ENCODE measurements around the gene PTPRR. TPM values are rescaled to one million over a fixed set of nuclear protein-coding genes. Genes with fewer than 3 reads are reported as not detected.

PTPRR gene
- total and polyA plus RNA-seq, 8 donors: 0.45 to 11.1 (median 3.9) TPM; not detected in 2

DNA sequence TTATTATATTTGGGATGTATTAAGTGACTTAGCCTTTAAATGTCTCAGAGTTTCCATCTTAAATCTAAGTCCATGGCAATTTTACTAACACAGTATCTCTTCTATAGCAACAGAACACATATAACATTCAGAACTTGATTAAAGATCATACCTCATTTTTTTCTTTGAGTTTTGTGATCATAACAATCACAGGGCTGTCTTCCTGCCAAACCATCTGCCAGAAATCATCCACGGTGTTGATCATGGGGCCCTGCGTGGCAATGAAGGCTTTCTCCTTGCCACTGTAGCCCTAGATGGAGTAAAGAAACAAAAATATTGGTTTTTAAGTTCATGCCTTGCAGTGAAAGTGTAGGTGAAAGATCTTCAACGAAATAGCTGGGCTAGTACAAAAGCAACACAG is 236.6 kb downstream of the PTPRR start:
- WGBS, 5 donors: 78 to 87% (median 84%) methylated on average over 3 of the region's 3 CpGs
- DNase-seq: no peak

DNA sequence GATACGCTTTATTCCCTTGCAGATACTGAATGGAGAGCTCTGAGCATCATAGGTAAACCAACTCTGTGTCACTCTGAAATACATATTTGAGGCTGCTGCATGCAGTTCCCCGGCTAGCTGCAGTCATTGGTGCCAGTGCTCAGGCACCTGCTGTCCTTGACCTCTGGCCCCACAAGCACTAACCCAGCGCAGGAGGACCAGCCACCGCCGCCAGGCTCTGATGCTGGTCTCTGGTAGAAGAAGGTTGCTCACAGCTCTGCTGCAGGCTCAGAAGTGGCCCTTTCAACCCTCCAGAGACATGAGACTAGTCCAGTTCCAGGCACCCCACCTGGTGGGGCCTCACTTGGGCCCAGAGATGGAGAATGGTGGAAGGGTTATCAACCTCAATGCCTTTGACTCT is 248.8 kb downstream of the PTPRR start:
- WGBS, 5 donors: 88 to 94% (median 91%) methylated on average over 5 of the region's 5 CpGs
- DNase-seq: no peak

More for the DNA sequence above, 236.6 kb downstream of the PTPRR start:
- Histone ChIP-seq H3K9me3 (no peaks in the 10 kb centered on the region), H3K36me3 (no peaks in the 10 kb centered on the region), H3K27me3 (peaks cover 0 to 5% (median 0%) of the 10 kb centered on the region in 3 donors), H3K27ac (no peak overlapping the region), H3K4me3 (no peak overlapping the region), H3K4me1 (no peaks in the 10 kb centered on the region)
- intact Hi-C loops (cut with DNase I; ENCODE audit: low total_unique reads): no loop called here
- TF ChIP-seq, protein P1, sequence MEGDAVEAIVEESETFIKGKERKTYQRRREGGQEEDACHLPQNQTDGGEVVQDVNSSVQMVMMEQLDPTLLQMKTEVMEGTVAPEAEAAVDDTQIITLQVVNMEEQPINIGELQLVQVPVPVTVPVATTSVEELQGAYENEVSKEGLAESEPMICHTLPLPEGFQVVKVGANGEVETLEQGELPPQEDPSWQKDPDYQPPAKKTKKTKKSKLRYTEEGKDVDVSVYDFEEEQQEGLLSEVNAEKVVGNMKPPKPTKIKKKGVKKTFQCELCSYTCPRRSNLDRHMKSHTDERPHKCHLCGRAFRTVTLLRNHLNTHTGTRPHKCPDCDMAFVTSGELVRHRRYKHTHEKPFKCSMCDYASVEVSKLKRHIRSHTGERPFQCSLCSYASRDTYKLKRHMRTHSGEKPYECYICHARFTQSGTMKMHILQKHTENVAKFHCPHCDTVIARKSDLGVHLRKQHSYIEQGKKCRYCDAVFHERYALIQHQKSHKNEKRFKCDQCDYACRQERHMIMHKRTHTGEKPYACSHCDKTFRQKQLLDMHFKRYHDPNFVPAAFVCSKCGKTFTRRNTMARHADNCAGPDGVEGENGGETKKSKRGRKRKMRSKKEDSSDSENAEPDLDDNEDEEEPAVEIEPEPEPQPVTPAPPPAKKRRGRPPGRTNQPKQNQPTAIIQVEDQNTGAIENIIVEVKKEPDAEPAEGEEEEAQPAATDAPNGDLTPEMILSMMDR (IDR thresholded peaks at IDR 0.05): no peak
- TF ChIP-seq POLR2A (IDR thresholded peaks at IDR 0.05) (no peak), EP300 (IDR thresholded peaks at IDR 0.05) (no peak), POLR2AphosphoS5 (IDR thresholded peaks at IDR 0.05) (no peak)

DNA sequence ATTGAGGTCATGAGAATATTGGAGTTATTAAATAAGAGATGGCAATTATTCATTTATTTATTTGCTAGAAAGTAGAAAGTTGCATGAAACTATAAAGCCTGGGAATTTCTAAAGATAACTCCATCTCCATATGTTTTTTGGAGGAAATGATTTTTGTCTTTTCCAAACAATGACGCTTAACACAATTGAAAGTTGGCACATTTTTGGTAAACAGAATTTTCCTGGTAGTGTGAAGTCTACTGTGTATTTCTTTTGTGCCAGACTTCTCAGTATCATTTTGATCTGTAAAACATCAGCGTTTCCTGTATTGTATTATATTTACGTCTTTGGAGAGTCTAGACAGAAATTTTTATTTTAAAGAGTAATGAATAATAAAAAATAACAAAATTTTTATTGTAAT is 249.6 kb downstream of the PTPRR start:
- Histone ChIP-seq H3K4me1 (no peaks in the 10 kb centered on the region), H3K27me3 (no peaks in the 10 kb centered on the region), H3K27ac (no peak overlapping the region), H3K4me3 (no peak overlapping the region), H3K9me3 (no peaks in the 10 kb centered on the region), H3K36me3 (no peaks in the 10 kb centered on the region)
- TF ChIP-seq EP300 (IDR thresholded peaks at IDR 0.05): no peak
- TF ChIP-seq, protein P1 (IDR thresholded peaks at IDR 0.05): no peak
- TF ChIP-seq POLR2AphosphoS5 (IDR thresholded peaks at IDR 0.05): no peak
- no peak for TF ChIP-seq POLR2A (IDR thresholded peaks at IDR 0.05)
- DNase-seq: no peak
- WGBS, 5 donors: 51 to 69% (median 68%) methylated on average over 3 of the region's 3 CpGs
- intact Hi-C loops (cut with DNase I; ENCODE audit: low total_unique reads): no loop called here

More for the DNA sequence above, 248.8 kb downstream of the PTPRR start:
- TF ChIP-seq, protein P1 (IDR thresholded peaks at IDR 0.05): no peak
- TF ChIP-seq POLR2AphosphoS5 (IDR thresholded peaks at IDR 0.05) (no peak), EP300 (IDR thresholded peaks at IDR 0.05) (no peak), POLR2A (IDR thresholded peaks at IDR 0.05) (no peak)
- Histone ChIP-seq H3K27me3 (no peaks in the 10 kb centered on the region), H3K27ac (no peak overlapping the region), H3K9me3 (no peaks in the 10 kb centered on the region), H3K36me3 (no peaks in the 10 kb centered on the region), H3K4me3 (no peak overlapping the region), H3K4me1 (no peaks in the 10 kb centered on the region)
- intact Hi-C loops (cut with DNase I; ENCODE audit: low total_unique reads): no loop called here

DNA sequence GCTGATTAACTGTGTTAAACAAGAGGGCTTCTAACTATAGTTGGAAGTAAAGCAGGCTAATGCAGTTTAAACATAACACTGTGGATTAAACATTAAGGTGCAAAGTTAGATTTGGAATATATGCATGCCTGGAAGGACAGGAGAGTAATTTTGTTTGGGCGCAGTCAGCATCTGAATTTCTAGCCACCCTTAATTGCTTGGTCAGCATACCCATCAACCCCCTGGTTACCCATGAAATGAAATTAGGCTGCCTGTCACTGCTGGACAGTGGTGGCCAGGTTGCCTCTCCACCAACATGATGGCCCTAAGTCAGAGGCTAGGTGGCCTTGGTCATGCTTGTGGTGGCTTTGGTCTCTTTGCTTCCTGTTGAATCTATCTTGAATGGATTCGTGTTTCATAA is 253.3 kb downstream of the PTPRR start:
- Histone ChIP-seq H3K9me3 (no peaks in the 10 kb centered on the region), H3K4me1 (no peaks in the 10 kb centered on the region), H3K27ac (no peak overlapping the region), H3K4me3 (no peak overlapping the region), H3K27me3 (no peaks in the 10 kb centered on the region), H3K36me3 (no peaks in the 10 kb centered on the region)
- DNase-seq: no peak
- intact Hi-C loops (cut with DNase I; ENCODE audit: low total_unique reads): no loop called here
- TF ChIP-seq POLR2AphosphoS5 (IDR thresholded peaks at IDR 0.05) (no peak), EP300 (IDR thresholded peaks at IDR 0.05) (no peak), POLR2A (IDR thresholded peaks at IDR 0.05) (no peak)
- TF ChIP-seq, protein P1 (IDR thresholded peaks at IDR 0.05): no peak
- 88 to 97% (median 96%) methylated on average over 2 of the region's 2 CpGs for WGBS, 5 donors

All from stomach (tissue), 9 donors.